GM19193 (cell line): ENCODE data around the gene STX5.
A peak's percentile ranks its signal among the peaks of the same experiment; 100 is the strongest.

Experiments used
- POLR2A ChIP-seq: IDR thresholded peaks from 4 replicates; pipeline ENCODE4 v1.6.1; 2011; ENCODE audit not compliant: insufficient read depth, insufficient read length; ENCODE audit errors: extremely low read depth

Gene STX5

GRCh38 chr11:62771144-62772021 lies 60.5 kb downstream of the STX5 start, which contains the start of gene TAF6L:
Gene TAF6L (plus strand): TSS chr11:62771396. CDS start chr11:62775784, 4,388 bp downstream.
- TF ChIP-seq POLR2A, result peak; percentile 71

DNA sequence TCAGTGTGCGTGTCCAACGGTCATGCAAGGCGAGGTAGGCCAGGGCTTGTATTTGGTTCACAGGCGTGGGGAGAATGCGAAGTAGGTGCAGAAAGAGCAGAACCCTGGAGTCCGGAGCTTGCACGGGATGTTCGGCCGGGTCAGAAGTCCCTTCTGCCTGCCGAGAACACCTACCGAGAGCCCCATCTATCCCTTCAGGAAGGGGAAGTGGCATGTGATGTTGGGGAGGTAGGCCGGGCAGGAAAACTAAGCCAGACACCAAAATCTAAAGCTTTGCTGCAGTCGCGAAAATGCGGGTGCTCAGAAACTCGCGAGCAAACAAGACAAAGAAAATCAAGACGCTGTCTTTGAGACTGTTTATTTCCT lies 61.1 kb downstream of the STX5 start:
- no peak for TF ChIP-seq POLR2A

GRCh38 chr11:62757846-62758788 lies 73.7 kb downstream of the STX5 start:
- no peak for TF ChIP-seq POLR2A
